CD4-positive, alpha-beta T cell treated with Interleukin-21 for 1 hour (primary cell): Measurements from ENCODE around the gene SYPL2.
"Not testable (repeated sequence)": the region's sequence is repeated elsewhere in the genome, so short reads cannot be mapped to it uniquely, and the experiment has no call there.

Experiments
- DNase-seq: peaks from one replicate; pipeline ENCODE4 v3.0.0-alpha.2; 2020

The SYPL2 gene

DNA sequence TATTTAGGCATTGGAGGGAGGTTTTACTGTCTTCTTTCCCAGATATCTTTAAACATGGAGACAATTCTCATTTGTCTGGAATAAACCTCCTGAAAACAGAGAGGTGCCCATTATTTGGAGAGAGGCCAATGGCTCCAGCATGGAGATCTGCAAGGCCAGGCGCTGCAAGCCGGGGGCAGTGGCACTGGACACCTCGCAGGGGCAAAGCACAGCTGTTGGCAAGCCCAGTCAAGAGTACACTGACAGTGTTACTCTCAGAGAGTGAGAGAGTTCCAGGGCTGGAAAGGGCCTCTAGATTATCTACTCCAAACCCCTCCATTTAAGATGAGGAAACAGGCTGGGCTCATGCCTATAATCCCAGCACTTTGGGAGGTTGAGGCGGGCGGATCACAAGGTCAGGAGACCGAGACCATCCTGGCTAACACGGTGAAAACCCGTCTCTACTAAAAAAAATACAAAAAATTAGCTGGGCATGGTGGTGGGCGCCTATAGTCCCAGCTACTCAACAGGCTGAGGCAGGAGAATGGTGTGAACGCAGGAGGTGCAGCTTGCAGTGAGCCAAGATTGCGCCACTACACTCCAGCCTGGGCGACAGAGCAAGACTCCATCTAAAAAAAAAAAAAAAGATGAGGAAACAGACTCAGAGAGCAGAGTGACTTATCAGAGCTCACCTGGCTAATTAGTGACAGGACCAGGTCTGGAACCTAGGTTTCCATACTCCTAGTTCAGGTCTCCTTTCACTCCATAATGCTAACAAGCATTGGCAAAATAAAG, 7.1 kb downstream of the SYPL2 start:
- DNase-seq, result not testable (repeated sequence)

DNA sequence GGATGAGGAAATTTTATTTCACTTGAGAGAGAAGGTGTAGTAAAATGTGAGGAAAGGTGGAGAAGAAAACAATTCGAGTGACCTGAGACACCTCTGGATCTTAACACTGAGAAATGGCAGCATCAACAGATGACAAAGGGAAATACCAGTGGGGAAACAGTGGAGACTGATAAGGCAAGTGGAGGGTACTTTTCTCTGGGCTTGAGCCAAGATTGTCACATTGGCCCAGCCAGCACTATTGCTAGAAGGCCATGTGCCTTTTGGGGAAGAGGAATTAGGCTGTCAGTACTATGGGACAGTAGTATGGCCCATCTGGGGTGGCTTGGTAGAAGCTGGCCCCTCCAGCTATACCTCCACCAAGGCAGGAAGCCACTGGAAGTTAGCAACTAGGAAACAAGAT, 8.4 kb downstream of the SYPL2 start:
- DNase-seq, result no peak

DNA sequence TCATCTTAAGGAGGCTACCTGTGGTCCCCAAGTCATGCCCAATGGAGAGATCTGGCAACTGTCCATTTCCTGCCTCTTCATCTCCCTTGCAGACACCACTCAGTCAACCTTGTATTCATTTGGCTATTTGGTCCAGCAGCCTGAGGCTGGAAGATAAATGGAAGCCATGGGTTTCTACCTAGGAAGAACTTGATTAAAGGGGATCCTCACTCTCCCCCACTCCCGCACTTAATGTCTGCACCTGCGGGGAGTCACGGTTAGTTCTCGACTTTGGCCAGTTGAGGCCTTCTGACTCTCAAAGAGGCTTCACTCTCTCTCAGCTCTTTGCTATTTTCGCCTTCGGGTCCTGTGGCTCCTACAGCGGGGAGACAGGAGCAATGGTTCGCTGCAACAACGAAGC, 8.9 kb downstream of the SYPL2 start:
- DNase-seq, result no peak

DNA sequence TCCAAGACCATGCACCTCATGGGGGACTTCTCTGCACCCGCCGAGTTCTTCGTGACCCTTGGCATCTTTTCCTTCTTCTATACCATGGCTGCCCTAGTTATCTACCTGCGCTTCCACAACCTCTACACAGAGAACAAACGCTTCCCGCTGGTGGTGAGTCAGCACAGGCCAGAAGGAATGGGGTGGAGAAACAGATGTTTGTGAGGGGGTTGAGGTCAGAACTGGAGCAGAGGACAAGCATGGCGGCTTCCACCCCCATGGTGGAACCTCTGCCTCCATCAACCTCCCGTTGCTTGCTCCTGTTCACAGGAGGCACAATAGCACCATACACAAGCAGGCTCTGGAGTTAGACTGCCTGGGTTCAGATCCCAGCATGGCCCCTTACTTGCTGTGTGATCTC, 10.5 kb downstream of the SYPL2 start:
- no peak for DNase-seq

DNA sequence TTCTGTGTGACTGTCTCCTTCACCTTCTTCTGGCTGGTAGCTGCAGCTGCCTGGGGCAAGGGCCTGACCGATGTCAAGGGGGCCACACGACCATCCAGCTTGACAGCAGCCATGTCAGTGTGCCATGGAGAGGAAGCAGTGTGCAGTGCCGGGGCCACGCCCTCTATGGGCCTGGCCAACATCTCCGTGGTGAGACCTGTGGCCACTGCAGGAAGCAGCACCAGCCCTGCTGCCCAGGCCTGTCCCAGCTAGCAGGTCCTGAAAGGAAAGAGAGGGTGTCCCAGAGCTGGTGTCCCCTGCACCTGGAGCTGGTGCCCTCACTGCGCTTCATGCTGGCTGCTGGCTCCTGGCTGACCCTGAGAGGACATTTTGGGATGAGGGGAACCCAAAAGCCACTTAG, 11.5 kb downstream of the SYPL2 start:
- no peak for DNase-seq

DNA sequence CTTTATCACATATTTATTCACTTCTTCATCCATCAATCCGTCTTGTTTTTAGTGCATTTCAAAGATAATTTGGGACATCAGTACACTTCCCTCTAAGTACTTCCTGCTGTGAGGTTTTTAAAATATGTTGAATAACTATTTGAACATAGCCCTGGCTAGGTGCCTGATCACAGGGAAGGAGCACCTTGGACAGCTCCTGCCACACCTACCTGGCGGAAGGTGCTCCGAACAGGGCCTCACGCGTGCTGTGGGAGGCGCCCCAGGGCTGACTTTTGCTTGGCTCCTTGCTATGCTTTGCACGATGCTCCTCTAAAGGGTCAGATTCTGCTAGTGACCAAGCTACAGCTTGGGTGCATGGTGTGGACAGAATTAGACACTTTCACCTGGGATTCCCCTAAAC, 12.5 kb downstream of the SYPL2 start:
- peak; percentile 43 for DNase-seq

DNA sequence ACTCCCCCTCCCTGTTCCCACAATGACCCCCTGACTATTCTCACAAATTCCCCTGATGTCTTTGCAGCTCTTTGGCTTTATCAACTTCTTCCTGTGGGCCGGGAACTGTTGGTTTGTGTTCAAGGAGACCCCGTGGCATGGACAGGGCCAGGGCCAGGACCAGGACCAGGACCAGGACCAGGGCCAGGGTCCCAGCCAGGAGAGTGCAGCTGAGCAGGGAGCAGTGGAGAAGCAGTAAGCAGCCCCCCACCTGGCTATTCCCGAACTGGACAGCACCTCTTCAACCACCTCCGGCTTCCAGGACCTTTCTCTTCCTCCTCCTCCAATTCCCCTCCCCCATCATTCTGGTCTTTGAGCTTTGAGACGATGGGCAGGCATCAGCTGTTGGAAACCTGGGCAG, 13.0 kb downstream of the SYPL2 start:
- DNase-seq, result no peak

DNA sequence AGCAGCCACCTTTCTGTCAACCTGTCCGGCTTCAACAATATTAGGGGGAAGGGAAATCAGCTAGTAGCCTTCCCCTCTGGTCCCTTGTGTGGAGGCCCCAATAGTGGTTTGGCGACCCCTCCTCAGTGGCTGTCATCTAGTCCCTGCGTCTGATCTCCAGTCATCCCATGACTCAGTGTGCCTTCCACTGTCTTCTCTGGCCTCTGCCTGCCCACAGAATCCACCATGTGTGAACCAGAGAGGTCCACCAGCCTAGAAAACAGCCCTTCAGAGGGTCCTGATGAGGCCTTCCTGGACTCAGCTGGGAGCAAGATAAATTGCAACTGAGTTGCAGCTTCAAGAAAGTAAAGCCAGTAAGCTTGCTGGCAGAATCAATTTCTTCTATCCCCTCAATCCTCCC, 13.6 kb downstream of the SYPL2 start:
- no peak for DNase-seq

DNA sequence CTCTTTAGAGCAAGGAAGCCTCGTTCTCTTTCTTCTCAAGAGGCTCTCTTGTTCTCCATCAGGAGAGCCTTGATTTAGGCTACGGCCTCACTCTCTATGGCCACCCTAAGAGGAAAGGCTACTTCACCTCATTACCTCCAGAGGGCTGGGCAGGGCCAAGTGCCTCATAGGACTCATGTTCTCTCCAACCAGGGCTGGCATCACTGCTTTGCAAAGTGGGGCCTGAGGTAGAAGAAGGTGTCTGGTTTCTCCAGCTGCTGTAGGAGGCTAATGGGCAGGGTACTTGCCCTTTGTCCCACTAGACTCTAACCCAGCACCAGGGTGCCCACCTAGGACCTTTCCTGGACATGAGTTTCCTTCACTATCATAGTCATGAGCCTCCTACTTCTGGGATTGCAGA, 15.3 kb downstream of the SYPL2 start:
- no peak for DNase-seq

DNA sequence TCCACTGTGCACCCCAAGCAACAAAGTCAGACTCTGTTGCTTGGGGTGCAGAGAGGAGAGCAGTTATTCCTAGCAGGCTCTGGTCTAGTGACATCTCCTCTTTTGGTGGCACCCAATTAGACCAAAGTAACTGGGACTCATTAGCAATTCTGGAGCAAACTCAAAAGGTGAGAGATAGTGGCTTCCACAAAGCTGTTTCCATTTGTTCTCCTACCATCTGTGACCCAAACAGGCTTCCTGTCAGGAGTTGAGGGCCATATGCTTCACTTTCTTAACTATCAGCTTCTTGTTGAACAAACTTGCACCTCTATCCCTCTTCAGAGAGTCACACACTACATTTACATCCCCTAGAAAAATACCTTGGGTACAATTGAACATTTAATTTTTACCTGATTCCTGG, 15.9 kb downstream of the SYPL2 start:
- no peak for DNase-seq

DNA sequence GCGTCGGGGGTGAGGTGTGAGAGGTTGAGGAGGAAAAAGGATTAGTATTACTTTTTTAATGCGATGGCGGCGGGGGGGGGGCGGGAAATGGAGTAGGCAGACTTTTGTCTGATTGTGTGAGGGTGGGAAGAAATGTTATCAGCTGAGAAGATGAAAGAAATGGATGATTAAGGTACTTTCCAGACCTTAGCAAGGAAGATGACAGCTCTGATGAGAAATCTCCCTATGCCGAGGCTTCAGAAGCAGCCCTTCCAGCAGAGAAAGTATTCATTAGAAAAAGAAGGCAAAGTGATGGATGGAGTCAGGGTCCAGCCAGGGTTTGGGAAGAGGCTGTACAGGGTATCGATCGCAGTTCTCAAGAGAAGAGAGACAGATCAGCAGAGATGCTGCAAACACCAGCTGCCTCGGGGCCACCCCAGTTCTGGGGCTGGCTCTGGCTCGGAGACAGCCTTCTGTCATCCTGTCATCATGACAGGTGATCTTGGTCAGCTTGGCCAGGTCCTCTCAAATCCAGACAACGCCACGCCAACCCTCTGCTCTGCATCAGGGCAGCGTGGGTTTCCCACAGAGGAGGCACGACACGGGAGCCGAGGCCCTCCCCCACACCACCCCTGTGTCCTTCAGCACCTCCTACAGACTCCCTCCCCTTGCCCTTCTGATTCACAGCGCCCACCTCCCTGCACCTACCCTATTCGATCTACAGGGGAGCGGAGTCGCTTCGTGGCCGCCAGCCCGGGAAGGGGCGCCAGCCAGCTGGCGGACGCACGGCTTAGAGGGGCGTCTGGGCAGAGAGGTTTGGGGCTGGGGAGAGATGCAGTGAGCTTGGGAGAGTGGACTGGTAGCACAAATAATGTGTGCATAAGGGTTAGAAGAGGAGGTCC, 16.7 kb downstream of the SYPL2 start:
- peak; percentile 59 for DNase-seq

DNA sequence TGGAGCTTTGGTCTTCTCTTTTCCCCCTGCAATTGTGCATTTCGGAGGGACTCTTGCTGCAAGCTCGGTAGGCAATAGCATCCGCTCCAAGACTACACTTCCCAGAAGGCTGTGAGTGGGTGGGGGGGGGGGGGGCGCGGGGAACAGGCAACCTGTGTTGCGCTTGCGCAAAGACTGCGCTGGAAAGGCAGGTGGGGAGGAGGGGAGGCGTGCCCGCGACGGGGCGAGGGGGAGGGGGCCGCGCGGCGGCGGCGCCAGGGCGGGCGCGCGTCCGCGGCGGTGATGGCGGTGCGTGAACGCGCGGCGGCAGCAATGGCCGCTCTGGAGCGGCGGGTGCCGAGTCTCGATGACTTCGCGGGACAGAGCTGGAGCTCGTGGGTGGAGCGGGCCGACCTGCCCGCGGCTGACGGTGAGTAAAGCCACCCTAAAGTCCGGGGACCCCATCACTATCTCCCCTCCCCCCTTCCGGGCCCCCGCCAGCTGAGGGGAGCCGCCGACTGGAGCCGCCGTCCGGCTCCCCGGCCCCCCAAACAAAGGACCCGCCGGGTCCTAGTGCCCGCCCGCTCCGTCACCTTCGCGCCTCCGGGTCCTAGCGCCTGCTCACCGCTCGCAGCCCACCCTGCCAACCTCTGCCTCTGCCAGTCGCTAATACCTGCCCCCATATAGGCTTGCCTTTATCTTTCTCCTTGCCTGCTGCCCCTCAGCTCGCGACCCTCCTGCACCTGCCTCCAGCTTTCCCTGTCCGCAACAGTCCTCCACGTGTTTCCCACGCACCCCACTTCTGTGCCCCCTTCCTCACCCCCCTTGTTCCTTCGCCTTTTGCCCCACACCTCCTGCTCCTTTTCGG, 17.5 kb downstream of the SYPL2 start, which contains the start of gene ATXN7L2:
Gene ATXN7L2, plus strand, starts transcription at position 234 of the 847 bp plus-strand sequence. Its CDS starts 49 bp downstream, at position 283.
- DNase-seq, result peak; percentile 96

DNA sequence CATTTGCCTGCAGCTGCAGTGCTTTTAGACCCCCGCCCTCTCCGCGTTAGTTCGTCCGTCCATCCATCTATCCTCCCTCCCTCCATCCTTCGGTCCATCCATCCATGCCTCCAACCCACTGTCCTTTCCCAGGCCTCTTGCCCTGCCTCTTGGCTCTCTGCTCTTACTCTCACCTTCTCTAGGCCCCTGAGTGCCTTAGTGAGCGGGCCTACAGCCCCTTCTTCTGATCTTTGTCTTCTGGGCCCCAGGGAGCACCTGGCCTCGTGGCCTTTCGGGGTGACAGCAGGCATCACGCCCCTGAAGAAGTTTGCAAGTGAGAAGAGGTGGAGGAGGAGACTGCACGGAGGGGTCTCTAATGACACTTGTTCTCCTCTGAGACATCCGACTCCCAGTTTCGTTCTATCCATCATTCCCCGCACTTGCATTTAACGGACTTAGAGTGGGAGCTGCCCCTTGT, 18.2 kb downstream of the SYPL2 start:
- no peak for DNase-seq

DNA sequence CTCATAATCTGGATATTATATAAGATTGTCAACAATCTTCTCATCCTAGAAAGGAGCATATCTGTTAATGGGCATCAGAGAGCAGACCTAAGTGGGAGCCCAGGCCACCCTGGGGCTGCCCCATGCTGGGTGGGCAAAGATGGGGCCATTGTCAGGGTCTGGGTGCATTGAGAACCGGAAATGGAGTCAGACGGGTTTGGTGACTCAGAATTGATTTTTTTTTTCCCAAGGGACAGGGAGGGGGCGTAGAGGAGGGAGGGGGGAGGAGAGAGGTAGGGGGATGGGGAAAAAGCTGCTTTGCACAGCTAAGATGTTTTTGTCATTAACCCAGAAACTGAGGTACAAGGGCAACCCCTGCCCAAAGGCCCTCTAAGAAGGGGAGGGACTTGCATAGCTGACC, 18.7 kb downstream of the SYPL2 start:
- DNase-seq, result no peak

DNA sequence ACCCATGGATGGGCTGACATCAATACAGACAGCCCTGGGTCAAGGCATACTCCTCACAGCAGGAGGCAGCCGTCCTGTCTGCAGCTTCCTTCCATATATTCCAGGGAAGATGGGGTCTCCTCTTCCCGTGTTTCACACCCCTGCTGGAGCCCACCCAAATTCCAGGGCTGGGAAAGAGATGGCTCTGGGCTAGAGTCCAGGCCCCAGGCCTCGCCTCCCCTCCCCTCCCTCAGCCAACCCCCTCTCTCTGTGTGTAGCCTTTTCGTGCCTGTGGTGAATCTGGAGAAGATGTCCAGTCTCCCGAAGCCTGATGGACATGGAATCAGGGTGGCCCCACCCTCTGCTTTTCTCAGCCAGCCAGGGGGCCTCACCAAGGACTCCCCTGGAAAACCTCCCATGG, 20.9 kb downstream of the SYPL2 start:
- no peak for DNase-seq

DNA sequence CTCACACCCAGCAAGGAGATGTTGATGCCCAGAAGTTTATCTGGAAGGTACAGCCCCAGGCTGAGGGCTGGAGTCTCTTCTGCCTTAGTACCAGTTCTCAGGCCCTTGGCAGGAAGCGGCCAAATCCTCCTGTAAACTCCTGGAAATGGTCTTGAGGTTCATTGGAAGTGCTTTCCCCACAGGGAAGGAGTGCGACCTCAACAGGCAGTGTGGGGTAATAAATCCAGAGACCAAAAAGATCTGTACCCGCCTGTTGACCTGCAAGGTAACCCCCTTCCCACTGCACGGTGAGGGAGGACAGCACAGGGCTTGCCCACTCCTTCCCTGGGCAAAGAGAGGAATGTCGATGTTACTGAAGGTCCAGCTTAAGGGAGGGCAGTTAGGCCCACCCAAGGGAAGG, 21.9 kb downstream of the SYPL2 start:
- no peak for DNase-seq

DNA sequence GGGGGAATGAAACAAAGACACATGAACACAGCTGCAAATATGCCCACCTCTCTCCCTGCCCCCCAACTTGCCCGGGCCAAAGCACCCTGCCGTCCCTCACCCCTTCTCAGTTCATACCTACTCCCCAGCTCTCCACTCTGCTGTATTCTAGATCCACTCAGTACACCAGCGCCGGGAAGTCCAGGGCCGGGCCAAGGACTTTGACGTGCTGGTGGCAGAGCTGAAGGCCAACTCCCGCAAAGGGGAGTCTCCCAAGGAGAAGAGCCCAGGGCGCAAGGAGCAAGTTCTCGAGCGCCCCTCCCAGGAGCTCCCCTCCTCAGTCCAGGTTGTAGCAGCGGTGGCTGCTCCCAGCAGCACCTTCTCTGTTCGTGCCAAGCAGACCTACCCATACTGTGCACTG, 22.4 kb downstream of the SYPL2 start:
- DNase-seq, result no peak

DNA sequence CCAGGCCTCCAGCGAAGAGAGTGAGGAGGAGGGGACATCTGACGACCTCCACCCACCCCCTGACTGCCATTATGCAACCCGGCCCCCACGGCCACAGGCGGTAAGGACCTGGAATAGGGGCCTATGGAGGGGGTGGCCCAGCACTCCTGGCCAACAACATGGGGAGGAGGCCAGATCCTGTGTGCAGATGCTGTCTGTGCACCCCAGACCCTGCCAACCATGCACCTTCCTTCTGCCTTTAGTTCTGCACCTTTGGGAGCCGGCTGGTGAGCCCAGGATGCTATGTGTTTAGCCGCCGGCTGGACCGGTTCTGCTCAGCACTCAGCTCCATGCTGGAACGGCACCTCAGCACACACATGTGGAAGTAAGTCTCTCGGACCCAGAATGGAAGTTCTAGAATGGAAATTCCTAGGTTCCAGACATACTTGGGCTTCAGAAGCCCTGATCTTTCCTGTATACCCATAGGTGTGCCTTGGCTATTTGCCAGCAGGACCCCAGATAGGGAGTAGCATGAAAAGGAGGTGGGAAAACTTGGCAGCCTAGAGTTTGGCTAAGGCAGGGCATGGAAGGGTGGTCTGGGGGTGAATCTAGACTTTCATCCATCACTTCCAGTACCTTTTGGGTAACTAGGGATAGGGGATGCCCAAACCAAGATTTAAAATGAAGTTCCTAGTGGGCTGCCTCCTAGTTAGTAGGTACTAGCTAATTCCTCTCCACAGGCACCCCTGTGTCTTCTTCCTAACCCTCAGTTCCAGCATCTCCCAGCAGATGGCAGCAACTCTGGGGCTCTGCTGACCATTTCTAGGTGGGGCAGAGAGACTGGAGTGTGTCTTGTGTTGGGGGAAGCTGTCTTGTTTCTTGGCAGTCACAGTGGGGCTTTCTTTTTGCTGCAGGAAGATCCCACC, 23.9 kb downstream of the SYPL2 start:
- peak; percentile 82 for DNase-seq

DNA sequence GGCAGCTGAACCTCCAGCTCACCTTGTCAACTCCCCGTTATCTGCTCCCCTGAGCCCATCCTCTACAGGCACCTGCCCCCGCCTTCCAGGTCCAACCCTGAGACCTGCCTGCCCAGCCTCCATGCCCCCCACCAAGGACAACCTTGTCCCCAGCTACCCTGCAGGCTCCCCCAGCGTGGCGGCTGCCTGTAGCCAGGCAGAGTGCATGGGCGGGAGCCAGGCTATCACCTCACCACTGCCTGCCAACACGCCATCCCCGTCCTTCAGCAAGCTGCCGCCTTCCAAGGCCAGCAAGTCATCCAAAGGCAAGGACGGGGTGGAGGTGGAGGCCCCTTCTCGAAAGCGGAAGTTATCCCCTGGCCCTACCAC, 24.6 kb downstream of the SYPL2 start:
- DNase-seq, result no peak

DNA sequence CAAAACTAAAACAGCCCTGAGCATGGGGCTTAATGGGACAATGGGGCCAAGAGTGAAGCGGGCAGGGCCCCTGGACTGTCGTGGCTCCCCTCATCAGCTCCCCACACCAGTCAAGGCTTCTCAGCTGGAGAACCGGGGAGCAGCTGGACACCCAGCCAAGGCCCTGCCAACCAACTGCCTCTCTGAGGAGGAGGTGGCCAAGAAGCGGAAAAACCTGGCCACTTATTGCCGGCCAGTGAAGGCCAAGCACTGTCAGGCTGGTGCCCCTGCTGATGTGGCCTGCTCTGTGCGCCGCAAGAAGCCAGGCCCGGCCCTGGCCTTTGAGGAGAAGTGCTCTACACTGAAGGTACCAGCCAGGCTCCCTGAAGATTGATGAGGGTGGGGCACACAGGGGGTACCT, 25.0 kb downstream of the SYPL2 start:
- DNase-seq, result no peak

DNA sequence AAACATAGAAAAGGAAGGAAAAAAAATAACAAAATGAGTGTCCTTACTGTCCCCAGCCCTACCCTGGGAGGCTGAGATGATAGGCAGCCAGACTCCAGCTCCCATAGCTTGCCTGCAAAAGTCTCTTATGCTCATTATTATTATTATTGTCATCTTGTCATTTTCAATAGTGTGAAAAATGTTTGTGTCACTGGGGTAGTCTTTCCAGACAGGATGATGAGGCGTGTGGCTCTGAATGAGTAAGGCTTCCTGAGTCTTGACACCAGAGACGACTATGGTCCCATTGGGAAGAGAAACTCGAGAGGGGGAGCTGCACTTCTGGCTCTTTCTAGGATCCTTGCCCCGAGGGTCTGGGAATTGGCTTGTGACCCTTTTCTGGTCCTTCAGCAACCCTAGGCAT, 26.4 kb downstream of the SYPL2 start:
- DNase-seq, result no peak

DNA sequence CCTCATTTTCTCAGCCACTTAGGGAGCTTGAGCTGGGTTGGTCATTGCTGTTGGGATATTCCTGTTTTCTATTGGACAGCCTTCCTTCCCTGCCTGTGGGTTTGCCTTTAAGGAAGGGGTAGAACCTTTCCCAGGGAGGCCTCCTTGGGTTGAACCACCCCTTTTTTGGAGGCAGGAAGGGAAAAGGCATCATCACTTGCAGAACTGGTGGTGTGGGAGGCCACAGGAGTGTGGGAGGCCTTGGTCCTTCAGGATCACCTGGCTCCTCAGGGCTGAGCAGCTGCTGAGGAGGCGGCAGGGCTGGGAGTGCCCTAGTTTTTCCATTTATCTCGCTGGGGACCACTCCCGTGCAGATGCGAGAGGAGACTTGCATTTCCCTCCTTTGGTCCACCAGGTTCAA, 26.9 kb downstream of the SYPL2 start:
- no peak for DNase-seq
